NB4 (cell line): ENCODE data around the gene OPN1MW3.
"Not testable (repeated sequence)": the region's sequence is repeated elsewhere in the genome, so short reads cannot be mapped to it uniquely, and the experiment has no call there.

Experiments
- MYC ChIP-seq: IDR thresholded peaks from 2 replicates; pipeline ENCODE4 v1.6.1; 2011; ENCODE audit warnings: low read depth, low read length
- TF ChIP-seq, protein P1 (sequence below): IDR thresholded peaks from one replicate; pipeline ENCODE4 v1.5.1; 2012; ENCODE audit warnings: low read depth, low read length
- TF ChIP-seq, protein P2 (sequence below): IDR thresholded peaks from 2 replicates; pipeline ENCODE4 v1.6.1; 2011; ENCODE audit warnings: low read depth, low read length

DNA sequence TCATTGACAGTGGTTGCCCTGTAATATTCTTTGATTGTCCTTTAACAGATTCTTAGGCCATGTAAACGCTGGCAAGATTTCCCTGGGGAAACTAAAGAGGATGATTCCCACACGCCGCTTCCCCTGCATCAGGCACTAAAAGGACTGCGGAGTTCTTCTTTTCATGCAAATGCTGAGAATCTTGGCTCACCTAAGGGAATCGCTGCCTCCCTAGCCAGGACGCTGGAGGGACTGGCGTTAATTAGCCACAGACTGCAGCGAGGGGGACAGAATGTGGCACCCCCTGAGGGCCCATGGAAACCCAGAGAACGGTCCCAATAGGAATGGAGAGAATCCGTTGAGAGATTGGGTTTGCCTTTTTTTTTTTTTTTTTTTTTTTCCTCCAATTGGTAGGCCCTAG is 45.9 kb upstream of the OPN1MW3 start:
- TF ChIP-seq, protein P1, sequence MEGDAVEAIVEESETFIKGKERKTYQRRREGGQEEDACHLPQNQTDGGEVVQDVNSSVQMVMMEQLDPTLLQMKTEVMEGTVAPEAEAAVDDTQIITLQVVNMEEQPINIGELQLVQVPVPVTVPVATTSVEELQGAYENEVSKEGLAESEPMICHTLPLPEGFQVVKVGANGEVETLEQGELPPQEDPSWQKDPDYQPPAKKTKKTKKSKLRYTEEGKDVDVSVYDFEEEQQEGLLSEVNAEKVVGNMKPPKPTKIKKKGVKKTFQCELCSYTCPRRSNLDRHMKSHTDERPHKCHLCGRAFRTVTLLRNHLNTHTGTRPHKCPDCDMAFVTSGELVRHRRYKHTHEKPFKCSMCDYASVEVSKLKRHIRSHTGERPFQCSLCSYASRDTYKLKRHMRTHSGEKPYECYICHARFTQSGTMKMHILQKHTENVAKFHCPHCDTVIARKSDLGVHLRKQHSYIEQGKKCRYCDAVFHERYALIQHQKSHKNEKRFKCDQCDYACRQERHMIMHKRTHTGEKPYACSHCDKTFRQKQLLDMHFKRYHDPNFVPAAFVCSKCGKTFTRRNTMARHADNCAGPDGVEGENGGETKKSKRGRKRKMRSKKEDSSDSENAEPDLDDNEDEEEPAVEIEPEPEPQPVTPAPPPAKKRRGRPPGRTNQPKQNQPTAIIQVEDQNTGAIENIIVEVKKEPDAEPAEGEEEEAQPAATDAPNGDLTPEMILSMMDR = not testable (repeated sequence)
- TF ChIP-seq, protein P2, sequence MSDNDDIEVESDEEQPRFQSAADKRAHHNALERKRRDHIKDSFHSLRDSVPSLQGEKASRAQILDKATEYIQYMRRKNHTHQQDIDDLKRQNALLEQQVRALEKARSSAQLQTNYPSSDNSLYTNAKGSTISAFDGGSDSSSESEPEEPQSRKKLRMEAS = not testable (repeated sequence)
- TF ChIP-seq MYC = not testable (repeated sequence)
